GM12878 (cell line): ENCODE results near the gene LEMD2. TPM values are rescaled to one million over a fixed set of nuclear protein-coding genes. Genes with fewer than 3 reads are reported as not detected.

ENCODE experiments used
- ATF3 ChIP-seq: IDR thresholded peaks from 2 replicates; pipeline ENCODE4 v1.6.1; 2011; ENCODE audit warnings: low read depth, mild to moderate bottlenecking, low read length, moderate library complexity, borderline replicate concordance; ENCODE audit errors: extremely low read depth
- BMI1 ChIP-seq: fragments of 450-650 bp; IDR thresholded peaks from 2 replicates; pipeline ENCODE4 v1.6.1; 2016; ENCODE audit warnings: mild to moderate bottlenecking, moderate library complexity, borderline replicate concordance
- CREB1 ChIP-seq: IDR thresholded peaks from 2 replicates; pipeline ENCODE4 v1.6.1; 2012; ENCODE audit warnings: low read depth, mild to moderate bottlenecking, inconsistent platforms
- ESRRA ChIP-seq: IDR thresholded peaks from 2 replicates; pipeline ENCODE4 v1.6.1; 2012; ENCODE audit warnings: mild to moderate bottlenecking, low read length, improper control_type of control experiment
- ETV6 ChIP-seq, 2 experiments: fragments of 450-650 bp in 1 of 2; IDR thresholded peaks in 1 of 2; conservative IDR thresholded peaks in 1 of 2; 2 replicates each; pipeline ENCODE4 v1.6.1; 2014; ENCODE audit warnings: antibody characterized with exemption in 1 of 2, borderline replicate concordance in 1 of 2, low read depth in 1 of 2, mild to moderate bottlenecking in 1 of 2, moderate library complexity in 1 of 2
- FOS ChIP-seq: IDR thresholded peaks from 3 replicates; pipeline ENCODE4 v1.6.1; 2011; ENCODE audit warnings: borderline replicate concordance; ENCODE audit not compliant: insufficient read length; ENCODE audit errors: extremely low read depth
- IRF4 ChIP-seq: IDR thresholded peaks from 2 replicates; pipeline ENCODE4 v1.6.1; 2011; ENCODE audit warnings: low read depth, low read length
- KAT2A ChIP-seq: conservative IDR thresholded peaks from 2 replicates; pipeline ENCODE4 v1.6.1; 2011; ENCODE audit warnings: low read depth, low read length; ENCODE audit not compliant: control insufficient read depth
- MAX ChIP-seq: IDR thresholded peaks from 2 replicates; pipeline ENCODE4 v1.6.1; 2012; ENCODE audit warnings: low read depth, low read length, improper control_type of control experiment
- MXI1 ChIP-seq: fragments of 150-350 bp; IDR thresholded peaks from 2 replicates; pipeline ENCODE4 v1.6.1; 2011; ENCODE audit warnings: low read depth, mild to moderate bottlenecking, inconsistent platforms, low read length, improper control_type of control experiment
- NFIC ChIP-seq: IDR thresholded peaks from 2 replicates; pipeline ENCODE4 v1.6.1; 2012; ENCODE audit warnings: low read depth, mild to moderate bottlenecking, inconsistent platforms, low read length, moderate library complexity
- NR2F1 ChIP-seq: fragments of 450-650 bp; conservative IDR thresholded peaks from 2 replicates; pipeline ENCODE4 v1.6.1; 2017; ENCODE audit warnings: mild to moderate bottlenecking
- PML ChIP-seq: IDR thresholded peaks from 2 replicates; pipeline ENCODE4 v1.6.1; 2012; ENCODE audit warnings: low read length, inconsistent platforms
- POLR2A ChIP-seq: IDR thresholded peaks from 2 replicates; pipeline ENCODE4 v1.6.1; 2011; ENCODE audit warnings: low read depth, mild to moderate bottlenecking, low read length
- RAD21 ChIP-seq: IDR thresholded peaks from 2 replicates; pipeline ENCODE4 v1.6.1; 2011; ENCODE audit warnings: mild to moderate bottlenecking, low read depth, low read length, moderate library complexity; ENCODE audit not compliant: insufficient read depth
- RB1 ChIP-seq: fragments of 450-650 bp; formaldehyde crosslinking; IDR thresholded peaks from 2 replicates; pipeline ENCODE4 v1.6.1; 2017; ENCODE audit warnings: mild to moderate bottlenecking, borderline replicate concordance
- SMAD5 ChIP-seq: IDR thresholded peaks from 2 replicates; pipeline ENCODE4 v1.6.1; 2016; ENCODE audit warnings: antibody characterized with exemption, low read depth
- SREBF1 ChIP-seq: IDR thresholded peaks from 2 replicates; pipeline ENCODE4 v1.6.1; 2012; ENCODE audit warnings: mild to moderate bottlenecking, low read length
- SUZ12 ChIP-seq: fragments of 200-600 bp; sonication (generic); IDR thresholded peaks from one replicate; pipeline ENCODE4 v1.6.1; 2018; ENCODE audit warnings: antibody characterized with exemption, mild to moderate bottlenecking; ENCODE audit not compliant: unreplicated experiment
- TARDBP ChIP-seq: IDR thresholded peaks from 2 replicates; pipeline ENCODE4 v1.6.1; 2016; ENCODE audit warnings: borderline replicate concordance
- ZBTB11 ChIP-seq: fragments of 450-650 bp; formaldehyde crosslinking; IDR thresholded peaks from 2 replicates; pipeline ENCODE4 v1.5.0; 2022; ENCODE audit warnings: mild to moderate bottlenecking, missing genetic modification characterization
- ZBTB40 ChIP-seq: fragments of 450-650 bp; IDR thresholded peaks from 2 replicates; pipeline ENCODE4 v1.6.1; 2016; ENCODE audit warnings: mild to moderate bottlenecking, moderate library complexity, borderline replicate concordance
- ZNF622 ChIP-seq: fragments of 450-650 bp; IDR thresholded peaks from 2 replicates; pipeline ENCODE4 v1.6.1; 2017; ENCODE audit warnings: mild to moderate bottlenecking, inconsistent platforms
- polyA plus RNA-seq, 11 experiments: library from polyadenylated mRNA; depleted of rRNA in 4 of 11; unstranded in 6 of 11; stranded (reverse) in 5 of 11; fragments of >200 nt; fragmentation: Nextera tagmentation in 4 of 11; fragmentation: Illumina TruSeq in 1 of 11; extraction: Ambion mirVana in 4 of 11; extraction: Trizol in 1 of 11; gene quantifications; 1 replicate in 1 of 11; 2 replicates in 10 of 11; pipeline versions ENCODE4 v1.2.1 to v1.2.3, GENCODE V29; 2011 to 2016; ENCODE audit warnings: inconsistent platforms in 2 of 11, missing spikeins in 2 of 11, low read depth in 1 of 11
- total RNA-seq, 4 experiments: library from RNA; depleted of rRNA in 3 of 4; stranded (reverse); fragments of >200 nt in 3 of 4; fragmentation: Illumina TruSeq in 1 of 4; extraction: Trizol in 1 of 4; gene quantifications; 2 replicates each; pipeline versions ENCODE4 v1.2.1 to v1.2.3, GENCODE V29; 2013 to 2021

LEMD2 gene
- total and polyA plus RNA-seq, 10 of the 15 experiments (the other 5 are each of a cell fraction or from before 2014, with no cell fraction given) = 0.45 to 47.1 (median 22.8) TPM

- TF ChIP-seq ZBTB11 = no peak
- TF ChIP-seq TARDBP = no peak
- TF ChIP-seq RB1 = peak; percentile 61; the same call in 1 of the 2 replicates
- no peak for TF ChIP-seq CREB1
- TF ChIP-seq POLR2A = 0 out of 2 replicates have a peak, but pooled peaks have one; percentile 25
- no peak for TF ChIP-seq ATF3
- no peak for TF ChIP-seq MAX
- TF ChIP-seq IRF4 = no peak
- TF ChIP-seq SMAD5 = no peak
- TF ChIP-seq ZNF622 = no peak
- no peak for TF ChIP-seq PML
- TF ChIP-seq ZBTB40 = no peak
- no peak for TF ChIP-seq ETV6 (conservative IDR thresholded peaks at IDR 0.05 in 1 of 2, IDR thresholded peaks at IDR 0.05 in 1 of 2; ENCODE audit: borderline replicate concordance in 1 of 2, low read depth in 1 of 2)
- no peak for TF ChIP-seq SREBF1
- TF ChIP-seq NR2F1 = no peak
- TF ChIP-seq RAD21 = peak; percentile 64
- no peak for TF ChIP-seq BMI1
- no peak for TF ChIP-seq NFIC
- TF ChIP-seq SUZ12 = no peak
- no peak for TF ChIP-seq MXI1
- TF ChIP-seq FOS = no peak
- TF ChIP-seq KAT2A = no peak
- TF ChIP-seq ESRRA = no peak
Observed at GRCh38 chr6:33771146-33772081, 17.5 kb downstream of the LEMD2 start (continued).
